ENCODE data around the gene LRIG3.

DNA sequence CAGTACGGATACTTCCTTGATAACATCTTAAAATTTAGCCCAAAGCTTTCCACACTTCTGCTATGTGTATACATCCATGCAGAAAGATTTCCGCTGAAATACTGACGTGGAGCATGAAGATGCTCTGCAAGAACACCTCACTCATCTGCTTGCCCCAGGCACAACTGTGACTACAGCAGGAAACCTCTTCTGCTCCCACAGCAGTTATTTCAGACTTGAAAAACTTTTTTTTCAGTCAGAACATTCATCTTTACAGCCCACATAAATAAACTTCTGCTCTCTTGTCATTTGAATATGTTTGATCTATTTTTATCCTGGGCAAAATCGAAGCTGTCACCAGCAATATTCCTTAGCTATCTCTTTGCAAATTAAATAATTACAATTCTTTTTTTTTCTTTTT lies 6.8 kb upstream of the LRIG3 start:
- TF ChIP-seq, protein P1, sequence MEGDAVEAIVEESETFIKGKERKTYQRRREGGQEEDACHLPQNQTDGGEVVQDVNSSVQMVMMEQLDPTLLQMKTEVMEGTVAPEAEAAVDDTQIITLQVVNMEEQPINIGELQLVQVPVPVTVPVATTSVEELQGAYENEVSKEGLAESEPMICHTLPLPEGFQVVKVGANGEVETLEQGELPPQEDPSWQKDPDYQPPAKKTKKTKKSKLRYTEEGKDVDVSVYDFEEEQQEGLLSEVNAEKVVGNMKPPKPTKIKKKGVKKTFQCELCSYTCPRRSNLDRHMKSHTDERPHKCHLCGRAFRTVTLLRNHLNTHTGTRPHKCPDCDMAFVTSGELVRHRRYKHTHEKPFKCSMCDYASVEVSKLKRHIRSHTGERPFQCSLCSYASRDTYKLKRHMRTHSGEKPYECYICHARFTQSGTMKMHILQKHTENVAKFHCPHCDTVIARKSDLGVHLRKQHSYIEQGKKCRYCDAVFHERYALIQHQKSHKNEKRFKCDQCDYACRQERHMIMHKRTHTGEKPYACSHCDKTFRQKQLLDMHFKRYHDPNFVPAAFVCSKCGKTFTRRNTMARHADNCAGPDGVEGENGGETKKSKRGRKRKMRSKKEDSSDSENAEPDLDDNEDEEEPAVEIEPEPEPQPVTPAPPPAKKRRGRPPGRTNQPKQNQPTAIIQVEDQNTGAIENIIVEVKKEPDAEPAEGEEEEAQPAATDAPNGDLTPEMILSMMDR (IDR thresholded peaks at IDR 0.05; ENCODE audit: low read depth, low read length): no peak
- no peak for TF ChIP-seq EZH2phosphoT487 (IDR thresholded peaks at IDR 0.05; ENCODE audit: low read depth)

Measured in OCI-LY3 (cell line).